Measurements from ENCODE around the gene DRD5. TPM values are rescaled to one million over a fixed set of nuclear protein-coding genes. Genes with fewer than 3 reads are reported as not detected.

DRD5 gene
- total RNA-seq, result not detected in 2 replicates

DNA sequence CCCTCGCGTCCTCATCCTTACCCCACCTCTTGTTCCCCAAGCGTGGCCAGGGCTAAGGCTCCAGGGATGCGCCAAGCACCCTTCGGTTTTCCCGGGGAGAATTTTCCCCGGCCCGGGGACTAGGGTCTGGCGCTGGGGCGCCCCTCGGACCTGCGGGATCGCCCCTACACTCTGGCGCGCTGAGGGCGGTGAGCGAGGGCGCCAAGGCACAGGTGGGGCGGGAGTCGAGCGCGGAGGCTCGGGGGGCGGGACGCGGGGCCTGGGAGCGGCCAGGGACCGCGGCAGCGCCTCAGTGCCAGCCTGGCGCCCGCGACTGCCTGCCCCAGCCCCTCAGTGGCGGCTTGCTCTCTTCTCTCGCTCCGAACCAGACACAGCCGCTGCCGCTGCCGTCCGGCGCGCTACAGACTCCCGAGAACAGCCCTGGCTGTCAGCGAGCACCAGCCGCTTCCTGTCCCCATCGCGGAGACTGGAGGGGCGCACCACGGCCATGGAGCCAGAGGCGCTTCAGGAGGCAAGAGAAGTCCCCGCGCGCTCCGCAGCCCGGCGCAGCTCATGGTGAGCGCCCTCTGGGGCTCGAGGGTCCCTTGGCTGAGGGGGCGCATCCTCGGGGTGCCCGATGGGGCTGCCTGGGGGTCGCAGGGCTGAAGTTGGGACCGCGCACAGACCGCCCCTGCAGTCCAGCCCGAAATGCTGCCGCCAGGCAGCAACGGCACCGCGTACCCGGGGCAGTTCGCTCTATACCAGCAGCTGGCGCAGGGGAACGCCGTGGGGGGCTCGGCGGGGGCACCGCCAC, at the start of gene DRD5:
Gene DRD5, plus strand, starts transcription at position 292 of the 793 bp plus-strand sequence. Its CDS starts 396 bp downstream, at position 688.

Other genes starting within 250 kb of the DRD5 start
- gene SLC2A9, start 239.9 kb downstream of the DRD5 start, total RNA-seq, result 59.2 and 68.3 TPM in 2 replicates